ENCODE measurements around the gene VWA1. TPM values are rescaled to one million over a fixed set of nuclear protein-coding genes. Genes with fewer than 3 reads are reported as not detected.
"Not testable (repeated sequence)": the region's sequence is repeated elsewhere in the genome, so short reads cannot be mapped to it uniquely, and the experiment has no call there.

The VWA1 gene
- total and polyA plus RNA-seq, 4 donors = 51.7 to 94.3 (median 69.1) TPM

DNA sequence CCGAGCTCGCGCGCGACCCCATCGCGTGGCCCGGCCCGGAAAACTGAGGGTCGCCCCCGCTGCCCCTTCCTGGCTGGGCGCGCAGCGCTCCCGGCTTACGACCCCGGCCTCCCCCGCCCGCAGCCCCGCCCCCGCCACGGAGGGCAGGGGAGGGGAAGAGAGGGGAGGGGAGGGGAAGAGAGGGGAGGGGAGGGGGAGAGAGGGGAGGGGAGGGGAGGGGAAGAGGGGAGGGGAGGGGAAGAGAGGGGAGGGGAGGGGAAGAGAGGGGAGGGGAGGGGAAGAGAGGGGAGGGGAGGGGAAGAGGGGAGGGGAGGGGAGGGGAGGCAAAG, 7.7 kb upstream of the VWA1 start:
- WGBS, 2 donors = 3% methylated on average over 14 of the region's 22 CpGs; no CpG with 5 or more reads in 1 of the 2 donors

DNA sequence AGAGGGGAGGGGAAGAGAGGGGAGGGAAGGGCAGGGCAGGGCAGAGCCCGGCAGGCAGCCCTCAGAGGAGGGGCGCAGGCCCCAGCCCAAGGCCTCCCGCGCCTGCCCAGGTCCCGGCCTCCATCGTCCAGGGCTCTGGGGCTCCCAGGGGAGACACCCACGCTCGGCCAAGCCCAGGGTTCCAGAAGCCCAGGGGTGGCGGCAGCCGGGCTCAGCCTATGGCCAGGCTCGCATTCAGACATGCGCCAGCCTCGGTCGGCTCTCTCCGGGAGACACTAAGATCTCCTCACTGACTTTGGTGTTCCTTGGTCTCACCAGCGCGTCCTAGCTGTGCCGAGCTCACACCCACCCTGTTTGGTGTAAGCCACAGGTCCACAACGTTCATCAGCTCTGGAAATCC, 7.3 kb upstream of the VWA1 start:
- TF ChIP-seq, protein P1, sequence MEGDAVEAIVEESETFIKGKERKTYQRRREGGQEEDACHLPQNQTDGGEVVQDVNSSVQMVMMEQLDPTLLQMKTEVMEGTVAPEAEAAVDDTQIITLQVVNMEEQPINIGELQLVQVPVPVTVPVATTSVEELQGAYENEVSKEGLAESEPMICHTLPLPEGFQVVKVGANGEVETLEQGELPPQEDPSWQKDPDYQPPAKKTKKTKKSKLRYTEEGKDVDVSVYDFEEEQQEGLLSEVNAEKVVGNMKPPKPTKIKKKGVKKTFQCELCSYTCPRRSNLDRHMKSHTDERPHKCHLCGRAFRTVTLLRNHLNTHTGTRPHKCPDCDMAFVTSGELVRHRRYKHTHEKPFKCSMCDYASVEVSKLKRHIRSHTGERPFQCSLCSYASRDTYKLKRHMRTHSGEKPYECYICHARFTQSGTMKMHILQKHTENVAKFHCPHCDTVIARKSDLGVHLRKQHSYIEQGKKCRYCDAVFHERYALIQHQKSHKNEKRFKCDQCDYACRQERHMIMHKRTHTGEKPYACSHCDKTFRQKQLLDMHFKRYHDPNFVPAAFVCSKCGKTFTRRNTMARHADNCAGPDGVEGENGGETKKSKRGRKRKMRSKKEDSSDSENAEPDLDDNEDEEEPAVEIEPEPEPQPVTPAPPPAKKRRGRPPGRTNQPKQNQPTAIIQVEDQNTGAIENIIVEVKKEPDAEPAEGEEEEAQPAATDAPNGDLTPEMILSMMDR (IDR thresholded peaks at IDR 0.05; ENCODE audit: control extremely low read depth, extremely low read depth) = no peak
- H3K36me3 ChIP-seq (ENCODE audit: control insufficient read depth in 4 of 4, insufficient read depth in 4 of 4, low read length in 4 of 4) = no peaks in the 10 kb centered on the region
- H3K4me1 ChIP-seq (ENCODE audit: control insufficient read depth in 5 of 5, insufficient read depth in 5 of 5, low read length in 5 of 5) = peaks cover 0 to 42% (median 26%) of the 10 kb centered on the region in 5 donors
- H3K9me3 ChIP-seq (ENCODE audit: control insufficient read depth in 4 of 4, insufficient read depth in 3 of 4, low read length in 3 of 4) = no peaks in the 10 kb centered on the region
- H3K9ac ChIP-seq (ENCODE audit: insufficient read depth in 1 of 2, low read length in 2 of 2) = no peak overlapping the region
- no peak for ATAC-seq (ENCODE audit: insufficient read depth, low FRiP score)
- no peaks in the 10 kb centered on the region for H3K27me3 ChIP-seq (ENCODE audit: control insufficient read depth in 3 of 3, insufficient read depth in 3 of 3, low read length in 2 of 3)
- H3K4me3 ChIP-seq = no peak overlapping the region
- 81 to 84% methylated on average over 19 of the region's 19 CpGs for WGBS, 2 donors
- H3K27ac ChIP-seq (ENCODE audit: low read depth in 1 of 2, low read length in 1 of 2) = no peak overlapping the region
- DNase-seq = no peak

More for the DNA sequence above, 7.7 kb upstream of the VWA1 start:
- no peaks in the 10 kb centered on the region for H3K36me3 ChIP-seq (ENCODE audit: control insufficient read depth in 4 of 4, insufficient read depth in 4 of 4, low read length in 4 of 4)
- H3K27ac ChIP-seq (ENCODE audit: low read depth in 1 of 2, low read length in 1 of 2) = no peak overlapping the region
- no peak for ATAC-seq (ENCODE audit: insufficient read depth, low FRiP score)
- H3K9me3 ChIP-seq (ENCODE audit: control insufficient read depth in 4 of 4, insufficient read depth in 3 of 4, low read length in 3 of 4) = no peaks in the 10 kb centered on the region
- TF ChIP-seq, protein P1 (IDR thresholded peaks at IDR 0.05; ENCODE audit: control extremely low read depth, extremely low read depth) = no peak
- H3K4me3 ChIP-seq = no peak overlapping the region
- H3K4me1 ChIP-seq (ENCODE audit: control insufficient read depth in 5 of 5, insufficient read depth in 5 of 5, low read length in 5 of 5) = peaks cover 0 to 39% (median 25%) of the 10 kb centered on the region in 5 donors
- H3K27me3 ChIP-seq (ENCODE audit: control insufficient read depth in 3 of 3, insufficient read depth in 3 of 3, low read length in 2 of 3) = no peaks in the 10 kb centered on the region
- H3K9ac ChIP-seq (ENCODE audit: insufficient read depth in 1 of 2, low read length in 2 of 2) = no peak overlapping the region
- no peak for DNase-seq

DNA sequence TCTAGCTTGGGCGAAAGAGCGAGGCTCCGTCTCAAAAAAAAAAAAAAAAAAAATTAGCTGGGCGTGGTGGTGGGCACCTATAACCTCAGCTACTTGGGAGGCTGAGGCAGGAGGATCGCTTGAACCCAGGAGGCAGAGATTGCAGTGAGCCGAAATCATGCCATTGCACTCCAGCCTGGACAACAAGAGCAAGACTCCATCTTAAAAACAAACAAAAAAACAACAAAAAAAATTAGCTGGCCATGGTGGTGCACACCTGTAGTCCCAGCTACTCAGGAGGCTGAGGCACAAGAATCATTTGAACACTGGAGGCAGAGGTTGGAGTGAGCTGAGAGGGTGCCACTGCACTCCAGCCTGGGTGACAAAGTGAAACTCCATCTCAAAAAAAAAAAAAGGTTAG, 6.5 kb upstream of the VWA1 start:
- not testable (repeated sequence) for ATAC-seq (ENCODE audit: insufficient read depth, low FRiP score); H3K27me3 ChIP-seq (ENCODE audit: control insufficient read depth in 3 of 3, insufficient read depth in 3 of 3, low read length in 2 of 3); H3K9ac ChIP-seq (ENCODE audit: insufficient read depth in 1 of 2, low read length in 2 of 2); H3K27ac ChIP-seq (ENCODE audit: low read depth in 1 of 2, low read length in 1 of 2); H3K9me3 ChIP-seq (ENCODE audit: control insufficient read depth in 4 of 4, insufficient read depth in 3 of 4, low read length in 3 of 4); H3K36me3 ChIP-seq (ENCODE audit: control insufficient read depth in 4 of 4, insufficient read depth in 4 of 4, low read length in 4 of 4); H3K4me3 ChIP-seq; DNase-seq
- H3K4me1 ChIP-seq (ENCODE audit: control insufficient read depth in 5 of 5, insufficient read depth in 5 of 5, low read length in 5 of 5) = peaks cover 0 to 50% (median 29%) of the 10 kb centered on the region in 5 donors
- 92 to 95% methylated on average over 6 of the region's 6 CpGs for WGBS, 2 donors

DNA sequence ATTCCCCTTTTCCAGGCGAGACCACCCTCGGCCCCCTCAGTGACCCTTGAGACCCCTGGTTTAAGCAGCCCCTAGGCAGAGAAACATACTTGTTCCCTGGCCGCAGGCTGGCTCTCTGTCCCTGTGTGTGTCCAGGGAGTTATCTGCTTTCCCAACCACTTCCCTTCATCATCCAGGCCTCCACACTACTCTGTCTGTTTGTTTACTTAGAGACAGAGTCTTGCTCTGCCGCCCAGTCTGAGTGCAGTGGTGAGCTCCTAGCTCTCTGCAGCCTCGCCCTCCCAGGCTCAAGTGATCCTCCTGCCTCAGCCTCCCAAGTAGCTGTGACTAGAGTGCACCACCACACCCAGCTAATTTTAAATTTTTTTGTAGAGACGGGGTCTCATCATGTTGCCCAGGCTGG, 5.8 kb upstream of the VWA1 start:
- Histone ChIP-seq H3K4me3 (no peak overlapping the region), H3K9ac (ENCODE audit: insufficient read depth in 1 of 2, low read length in 2 of 2) (peak overlapping the region in 1 of 2 donors; percentile 3), H3K27me3 (ENCODE audit: control insufficient read depth in 3 of 3, insufficient read depth in 3 of 3, low read length in 2 of 3) (no peaks in the 10 kb centered on the region), H3K36me3 (ENCODE audit: control insufficient read depth in 4 of 4, insufficient read depth in 4 of 4, low read length in 4 of 4) (no peaks in the 10 kb centered on the region), H3K9me3 (ENCODE audit: control insufficient read depth in 4 of 4, insufficient read depth in 3 of 4, low read length in 3 of 4) (no peaks in the 10 kb centered on the region), H3K4me1 (ENCODE audit: control insufficient read depth in 5 of 5, insufficient read depth in 5 of 5, low read length in 5 of 5) (peaks cover 0 to 57% (median 36%) of the 10 kb centered on the region in 5 donors), H3K27ac (ENCODE audit: low read depth in 1 of 2, low read length in 1 of 2) (peak overlapping the region in 1 of 2 donors; percentile 66)
- WGBS, 2 donors = 56 to 74% methylated on average over 6 of the region's 6 CpGs
- no peak for ATAC-seq (ENCODE audit: insufficient read depth, low FRiP score)
- DNase-seq = peak in 1 of 3 donors; percentile 61
- TF ChIP-seq, protein P1 (IDR thresholded peaks at IDR 0.05; ENCODE audit: control extremely low read depth, extremely low read depth) = no peak

Data from lung (tissue), 12 donors.